ENCODE results near the gene STRA8. TPM values are rescaled to one million over a fixed set of nuclear protein-coding genes. Genes with fewer than 3 reads are reported as not detected.
A peak's percentile ranks its signal among the peaks of the same experiment; 100 is the strongest.
"Not testable (repeated sequence)": the region's sequence is repeated elsewhere in the genome, so short reads cannot be mapped to it uniquely, and the experiment has no call there.

STRA8 gene
- polyA plus RNA-seq, 1 donor from 2014 or later: not detected

- Mint-ChIP-seq H3K27me3 (peaks cover 2% of the 10 kb centered on the region), H3K9me3 (no peaks in the 10 kb centered on the region), H3K4me1 (peaks cover 23 to 34% (median 24%) of the 10 kb centered on the region in 3 donors), H3K27ac (peak within 1 kb of the TSS; percentile 64 to 98 (median 94)), H3K4me3 (peak within 1 kb of the TSS; percentile 89 to 98 (median 96)), H3K36me3 (peaks cover under 1% of the 10 kb centered on the region)
Measured at GRCh38 chr7:135211179-135211945, 22.3 kb upstream of the STRA8 start, which contains the start of gene WDR91. WDR91 (minus strand) TSS chr7:135211526; CDS start chr7:135211502, 24 bp downstream.

GRCh38 chr7:135211946-135212685 is 21.5 kb upstream of the STRA8 start:
- H3K4me1 Mint-ChIP-seq: peaks cover 18 to 29% (median 20%) of the 10 kb centered on the region in 3 donors
- peak overlapping the region; percentile 64 to 94 (median 83) for H3K27ac Mint-ChIP-seq
- not testable (repeated sequence) for H3K27me3 Mint-ChIP-seq, H3K36me3 Mint-ChIP-seq, H3K9me3 Mint-ChIP-seq
- H3K4me3 Mint-ChIP-seq: peak overlapping the region; percentile 89 to 98 (median 96)

GRCh38 chr7:135213831-135214230 is 19.8 kb upstream of the STRA8 start:
- H3K27me3 Mint-ChIP-seq: peaks cover 2% of the 10 kb centered on the region
- no peaks in the 10 kb centered on the region for H3K36me3 Mint-ChIP-seq
- H3K9me3 Mint-ChIP-seq: no peaks in the 10 kb centered on the region
- peak overlapping the region in 1 of 3 donors; percentile 12 for H3K27ac Mint-ChIP-seq
- H3K4me1 Mint-ChIP-seq: peaks cover 3 to 14% (median 9%) of the 10 kb centered on the region in 3 donors
- H3K4me3 Mint-ChIP-seq: peak overlapping the region in 3 of 4 donors; percentile 20 to 84 (median 58)

- H3K27me3 Mint-ChIP-seq: peaks cover 3% of the 10 kb centered on the region
- H3K27ac Mint-ChIP-seq: no peak overlapping the region
- no peaks in the 10 kb centered on the region for H3K9me3 Mint-ChIP-seq
- H3K36me3 Mint-ChIP-seq: no peaks in the 10 kb centered on the region
- H3K4me3 Mint-ChIP-seq: peak overlapping the region in 1 of 4 donors; percentile 33
- peaks cover 0 to 9% (median 5%) of the 10 kb centered on the region in 3 donors for H3K4me1 Mint-ChIP-seq
Measured at GRCh38 chr7:135215180-135215579, 18.5 kb upstream of the STRA8 start.

GRCh38 chr7:135215698-135216097 is 17.9 kb upstream of the STRA8 start:
- Mint-ChIP-seq H3K27me3 (peaks cover 3% of the 10 kb centered on the region), H3K9me3 (no peaks in the 10 kb centered on the region), H3K27ac (no peak overlapping the region), H3K36me3 (no peaks in the 10 kb centered on the region), H3K4me3 (peak overlapping the region in 1 of 4 donors; percentile 33), H3K4me1 (peaks cover 0 to 6% (median 2%) of the 10 kb centered on the region in 3 donors)

GRCh38 chr7:135217645-135218509 is 15.8 kb upstream of the STRA8 start:
- H3K27ac Mint-ChIP-seq: no peak overlapping the region
- no peaks in the 10 kb centered on the region for H3K9me3 Mint-ChIP-seq
- H3K4me1 Mint-ChIP-seq: peaks cover 0 to 5% (median 0%) of the 10 kb centered on the region in 3 donors
- H3K4me3 Mint-ChIP-seq: no peak overlapping the region
- H3K36me3 Mint-ChIP-seq: peaks cover 2% of the 10 kb centered on the region
- peaks cover 3% of the 10 kb centered on the region for H3K27me3 Mint-ChIP-seq

- H3K9me3 Mint-ChIP-seq: no peaks in the 10 kb centered on the region
- H3K4me1 Mint-ChIP-seq: peaks cover 8 to 20% (median 10%) of the 10 kb centered on the region in 3 donors
- H3K36me3 Mint-ChIP-seq: peaks cover 2% of the 10 kb centered on the region
- H3K27me3 Mint-ChIP-seq: peaks cover 1% of the 10 kb centered on the region
- H3K27ac Mint-ChIP-seq: no peak overlapping the region
- H3K4me3 Mint-ChIP-seq: peak overlapping the region in 1 of 4 donors; percentile 42
Measured at GRCh38 chr7:135224027-135224426, 9.6 kb upstream of the STRA8 start.

- Mint-ChIP-seq H3K36me3 (peaks cover 3% of the 10 kb centered on the region), H3K27me3 (peaks cover 2% of the 10 kb centered on the region), H3K27ac (peak overlapping the region in 1 of 3 donors; percentile 60), H3K9me3 (peaks cover 0 to 2% (median 0%) of the 10 kb centered on the region in 3 donors), H3K4me1 (peaks cover 4 to 6% (median 5%) of the 10 kb centered on the region in 3 donors), H3K4me3 (no peak overlapping the region)
Measured at GRCh38 chr7:135231686-135232085, 2.0 kb upstream of the STRA8 start.

- Mint-ChIP-seq H3K4me3 (no peak overlapping the region), H3K4me1 (peaks cover 8 to 10% (median 9%) of the 10 kb centered on the region in 3 donors), H3K27ac (no peak overlapping the region), H3K9me3 (peaks cover 0 to 2% (median 0%) of the 10 kb centered on the region in 3 donors), H3K36me3 (peaks cover 3% of the 10 kb centered on the region), H3K27me3 (peaks cover 6% of the 10 kb centered on the region)
Measured at GRCh38 chr7:135232087-135232486, 1.6 kb upstream of the STRA8 start.

- no peak overlapping the region for H3K4me3 Mint-ChIP-seq
- no peak overlapping the region for H3K27ac Mint-ChIP-seq
- peaks cover 10 to 11% (median 10%) of the 10 kb centered on the region in 3 donors for H3K4me1 Mint-ChIP-seq
- H3K9me3 Mint-ChIP-seq: peaks cover 0 to 2% (median 0%) of the 10 kb centered on the region in 3 donors
- H3K27me3 Mint-ChIP-seq: peaks cover 7% of the 10 kb centered on the region
- H3K36me3 Mint-ChIP-seq: peaks cover 3% of the 10 kb centered on the region
Measured at GRCh38 chr7:135232720-135233119, 918 bp upstream of the STRA8 start.

GRCh38 chr7:135234095-135234494 is 457 bp downstream of the STRA8 start:
- not testable (repeated sequence) for H3K4me3 Mint-ChIP-seq, H3K27ac Mint-ChIP-seq, H3K36me3 Mint-ChIP-seq, H3K9me3 Mint-ChIP-seq
- Mint-ChIP-seq H3K4me1 (peaks cover 10 to 11% (median 10%) of the 10 kb centered on the region in 3 donors), H3K27me3 (peaks cover 10% of the 10 kb centered on the region)

GRCh38 chr7:135234727-135235126 is 1.1 kb downstream of the STRA8 start:
- peaks cover 10 to 11% (median 10%) of the 10 kb centered on the region in 3 donors for H3K4me1 Mint-ChIP-seq
- H3K9me3 Mint-ChIP-seq: peaks cover 0 to 2% (median 0%) of the 10 kb centered on the region in 3 donors
- peaks cover 3% of the 10 kb centered on the region for H3K36me3 Mint-ChIP-seq
- H3K4me3 Mint-ChIP-seq: no peak overlapping the region
- no peak overlapping the region for H3K27ac Mint-ChIP-seq
- peaks cover 12% of the 10 kb centered on the region for H3K27me3 Mint-ChIP-seq

GRCh38 chr7:135235841-135236240 is 2.2 kb downstream of the STRA8 start:
- H3K27me3 Mint-ChIP-seq: peaks cover 16% of the 10 kb centered on the region
- peaks cover 0 to 2% (median 0%) of the 10 kb centered on the region in 3 donors for H3K9me3 Mint-ChIP-seq
- H3K4me3 Mint-ChIP-seq: no peak overlapping the region
- peaks cover 3% of the 10 kb centered on the region for H3K36me3 Mint-ChIP-seq
- peaks cover 10 to 11% (median 10%) of the 10 kb centered on the region in 3 donors for H3K4me1 Mint-ChIP-seq
- H3K27ac Mint-ChIP-seq: no peak overlapping the region

- Mint-ChIP-seq H3K9me3 (peaks cover 0 to 2% (median 0%) of the 10 kb centered on the region in 3 donors), H3K36me3 (peaks cover 3% of the 10 kb centered on the region), H3K4me1 (peaks cover 9 to 11% (median 10%) of the 10 kb centered on the region in 3 donors), H3K27ac (peak overlapping the region in 1 of 3 donors; percentile 19), H3K4me3 (peak overlapping the region in 1 of 4 donors; percentile 0), H3K27me3 (peaks cover 16% of the 10 kb centered on the region)
Measured at GRCh38 chr7:135236727-135237126, 3.1 kb downstream of the STRA8 start.

All from IgD-negative memory B cell (primary cell).